Astrocyte of the cerebellum (primary cell): ENCODE measurements around the gene PI3.

Experiments used
- DNase-seq: peaks from one replicate; pipeline ENCODE4 v3.0.0-alpha.2; 2011; ENCODE audit warnings: low read depth
- H3K4me3 ChIP-seq: 2 replicates; pipeline ENCODE4 v1.5.1; 2011; ENCODE audit warnings: mild to moderate bottlenecking, low read depth, low read length, moderate library complexity
- CTCF ChIP-seq: IDR thresholded peaks from 2 replicates; pipeline ENCODE4 v1.5.1; 2012; ENCODE audit warnings: low read length, low read depth, moderate library complexity, mild to moderate bottlenecking; ENCODE audit errors: missing control alignments
- in situ Hi-C: cut with HindIII; loops from 2 replicates; pipeline ENCODE4 v1.10.0; 2017; ENCODE audit warnings: low sequenced_read_pairs

PI3 gene

GRCh38 chr20:45181639-45182038 is 6.9 kb downstream of the PI3 start:
- no peak for TF ChIP-seq CTCF
- DNase-seq = peak; percentile 48
- H3K4me3 ChIP-seq = no peak overlapping the region
- in situ Hi-C loops = no loop called here

GRCh38 chr20:45183084-45183483 is 8.4 kb downstream of the PI3 start:
- H3K4me3 ChIP-seq = no peak overlapping the region
- TF ChIP-seq CTCF = no peak
- no peak for DNase-seq
- in situ Hi-C loops = no loop called here

- in situ Hi-C loops = no loop called here
- no peak for TF ChIP-seq CTCF
- no peak overlapping the region for H3K4me3 ChIP-seq
- DNase-seq = no peak
These were observed 13.0 kb downstream of the PI3 start for GRCh38 chr20:45187693-45188092.

GRCh38 chr20:45189067-45189609 is 14.4 kb downstream of the PI3 start:
- no peak for DNase-seq
- in situ Hi-C loops = no loop called here
- no peak overlapping the region for H3K4me3 ChIP-seq
- TF ChIP-seq CTCF = no peak

- DNase-seq = no peak
These were observed 15.2 kb downstream of the PI3 start for GRCh38 chr20:45189861-45190260.

GRCh38 chr20:45191926-45192325 is 17.2 kb downstream of the PI3 start:
- TF ChIP-seq CTCF = no peak
- in situ Hi-C loops = no loop called here
- no peak overlapping the region for H3K4me3 ChIP-seq
- DNase-seq = no peak

More at GRCh38 chr20:45189861-45190260, 15.2 kb downstream of the PI3 start:
- H3K4me3 ChIP-seq = no peak overlapping the region
- no peak for TF ChIP-seq CTCF
- in situ Hi-C loops = no loop called here

GRCh38 chr20:45193331-45193730 is 18.6 kb downstream of the PI3 start:
- no peak for TF ChIP-seq CTCF
- DNase-seq = no peak
- H3K4me3 ChIP-seq = no peak overlapping the region
- in situ Hi-C loops = no loop called here
